ENCODE results near the gene FASN.

FASN gene

GRCh38 chr17:82048571-82048971 lies 49.5 kb downstream of the FASN start:
- POLR2A ChIA-PET = interaction anchor here (2.4 to 2.7 kb wide), 2 partner anchors 11 to 50 kb away, joined by 7 to 17 read pairs; partner anchors contain the start of genes DCXR and FASN
- CTCF ChIA-PET = no interaction called here
- TF ChIP-seq FOXK2 (IDR thresholded peaks at IDR 0.05) = no peak
- TF ChIP-seq SP1 (IDR thresholded peaks at IDR 0.05) = no peak
- no peak for TF ChIP-seq CTBP1 (IDR thresholded peaks at IDR 0.05; ENCODE audit: borderline replicate concordance)
- DNase-seq (ENCODE audit: extremely low spot score) = no peak

- CTCF ChIA-PET = no interaction called here
- POLR2A ChIA-PET = no interaction called here
- TF ChIP-seq BHLHE40 (IDR thresholded peaks at IDR 0.05; ENCODE audit: borderline replicate concordance) (no peak), TARDBP (IDR thresholded peaks at IDR 0.05) (no peak), ARNT (IDR thresholded peaks at IDR 0.05) (no peak), FOXA1 (IDR thresholded peaks at IDR 0.05) (no peak), FOXK2 (IDR thresholded peaks at IDR 0.05) (no peak), HDGF (IDR thresholded peaks at IDR 0.05; ENCODE audit: borderline replicate concordance) (no peak), SUZ12 (IDR thresholded peaks at IDR 0.05) (no peak)
- no peak for DNase-seq (ENCODE audit: extremely low spot score)
These were observed 50.0 kb downstream of the FASN start for GRCh38 chr17:82047914-82048570.

- no peak for DNase-seq (ENCODE audit: extremely low spot score)
- no peak for TF ChIP-seq SP1 (IDR thresholded peaks at IDR 0.05)
- TF ChIP-seq ARNT (IDR thresholded peaks at IDR 0.05) = no peak
- TF ChIP-seq NFRKB (IDR thresholded peaks at IDR 0.05) = no peak
- TF ChIP-seq CTBP1 (IDR thresholded peaks at IDR 0.05; ENCODE audit: borderline replicate concordance) = no peak
- ChIA-PET POLR2A (no interaction called here), CTCF (no interaction called here)
These were observed 50.7 kb downstream of the FASN start for GRCh38 chr17:82047379-82047778.

GRCh38 chr17:82046903-82047302 lies 51.1 kb downstream of the FASN start:
- ChIA-PET POLR2A (no interaction called here), CTCF (no interaction called here)
- TF ChIP-seq SP1 (IDR thresholded peaks at IDR 0.05) (no peak), NFRKB (IDR thresholded peaks at IDR 0.05) (no peak), SUZ12 (IDR thresholded peaks at IDR 0.05) (no peak), TARDBP (IDR thresholded peaks at IDR 0.05) (no peak), BHLHE40 (IDR thresholded peaks at IDR 0.05; ENCODE audit: borderline replicate concordance) (no peak), ELF4 (IDR thresholded peaks at IDR 0.05) (no peak), ZNF384 (IDR thresholded peaks at IDR 0.05) (no peak), PKNOX1 (IDR thresholded peaks at IDR 0.05) (no peak), ARNT (IDR thresholded peaks at IDR 0.05) (no peak), L3MBTL2 (conservative IDR thresholded peaks at IDR 0.05) (no peak), CTBP1 (IDR thresholded peaks at IDR 0.05; ENCODE audit: borderline replicate concordance) (no peak), LEF1 (IDR thresholded peaks at IDR 0.05; ENCODE audit: borderline replicate concordance) (no peak), FOXK2 (IDR thresholded peaks at IDR 0.05) (no peak), FOXM1 (IDR thresholded peaks at IDR 0.05; ENCODE audit: borderline replicate concordance) (no peak)
- no peak for DNase-seq (ENCODE audit: extremely low spot score)

- TF ChIP-seq FOXK2 (IDR thresholded peaks at IDR 0.05) (no peak), PKNOX1 (IDR thresholded peaks at IDR 0.05) (no peak), LEF1 (IDR thresholded peaks at IDR 0.05; ENCODE audit: borderline replicate concordance) (no peak)
- CTCF ChIA-PET = no interaction called here
- POLR2A ChIA-PET = no interaction called here
- DNase-seq (ENCODE audit: extremely low spot score) = no peak
These were observed 52.0 kb downstream of the FASN start for GRCh38 chr17:82045936-82046484.

- DNase-seq (ENCODE audit: extremely low spot score) = no peak
- CTCF ChIA-PET = interaction anchor here (1.1 kb wide), 1 partner anchor 13 kb away, joined by 5 read pairs; no protein-coding TSS in a partner anchor
- TF ChIP-seq NFRKB (IDR thresholded peaks at IDR 0.05) = no peak
- no peak for TF ChIP-seq SUZ12 (IDR thresholded peaks at IDR 0.05)
- no peak for TF ChIP-seq HDGF (IDR thresholded peaks at IDR 0.05; ENCODE audit: borderline replicate concordance)
- TF ChIP-seq FOXM1 (IDR thresholded peaks at IDR 0.05; ENCODE audit: borderline replicate concordance) = no peak
- POLR2A ChIA-PET = interaction anchor here (0.7 to 1.5 kb wide), 5 partner anchors 9 to 151 kb away, joined by 3 to 7 read pairs (median 3); partner anchors contain the start of genes CENPX and LRRC45
These were observed 54.5 kb downstream of the FASN start for GRCh38 chr17:82043507-82043906.

- ChIA-PET POLR2A (interaction anchor here (1.0 to 1.5 kb wide), 2 partner anchors 8 to 56 kb away, joined by 4 to 7 read pairs; no protein-coding TSS in a partner anchor), CTCF (interaction anchor here (1.1 kb wide), 1 partner anchor 12 kb away, joined by 5 read pairs; no protein-coding TSS in a partner anchor)
- no peak for TF ChIP-seq ZNF384 (IDR thresholded peaks at IDR 0.05)
- no peak for TF ChIP-seq SUZ12 (IDR thresholded peaks at IDR 0.05)
- TF ChIP-seq CTBP1 (IDR thresholded peaks at IDR 0.05; ENCODE audit: borderline replicate concordance) = no peak
- no peak for TF ChIP-seq PKNOX1 (IDR thresholded peaks at IDR 0.05)
- no peak for TF ChIP-seq L3MBTL2 (conservative IDR thresholded peaks at IDR 0.05)
- no peak for DNase-seq (ENCODE audit: extremely low spot score)
These were observed 55.4 kb downstream of the FASN start for GRCh38 chr17:82042649-82043048.

Data from HEK293T (cell line).